IPS DF 4.7 (cell line): ENCODE measurements around the gene CCDC127.

Source experiments
- DNase-seq: peaks from one replicate; pipeline ENCODE4 v3.0.0-alpha.2; 2013; ENCODE audit warnings: low spot score; ENCODE audit errors: extremely low read depth

The CCDC127 gene

GRCh38 chr5:190366-191035 lies 27.5 kb downstream of the CCDC127 start:
- DNase-seq: no peak

GRCh38 chr5:189976-190365 lies 28.0 kb downstream of the CCDC127 start:
- DNase-seq: no peak

- DNase-seq: no peak
Measured at GRCh38 chr5:189486-189885, 28.5 kb downstream of the CCDC127 start.

GRCh38 chr5:188488-189481 lies 29.2 kb downstream of the CCDC127 start:
- peak; percentile 60 for DNase-seq

GRCh38 chr5:187617-188451 lies 30.1 kb downstream of the CCDC127 start:
- no peak for DNase-seq

GRCh38 chr5:187042-187431 lies 30.9 kb downstream of the CCDC127 start:
- no peak for DNase-seq

- DNase-seq: no peak
Measured at GRCh38 chr5:186091-187041, 31.6 kb downstream of the CCDC127 start.

- no peak for DNase-seq
Measured at GRCh38 chr5:185095-186070, 32.6 kb downstream of the CCDC127 start.

GRCh38 chr5:184471-184870 lies 33.5 kb downstream of the CCDC127 start:
- DNase-seq: no peak

- DNase-seq: no peak
Measured at GRCh38 chr5:182126-182525, 35.8 kb downstream of the CCDC127 start.

- DNase-seq: no peak
Measured at GRCh38 chr5:181566-181965, 36.4 kb downstream of the CCDC127 start.

GRCh38 chr5:181160-181559 lies 36.8 kb downstream of the CCDC127 start:
- DNase-seq: no peak

GRCh38 chr5:180286-180918 lies 37.6 kb downstream of the CCDC127 start:
- DNase-seq: no peak

GRCh38 chr5:179401-179800 lies 38.6 kb downstream of the CCDC127 start:
- no peak for DNase-seq

- no peak for DNase-seq
Measured at GRCh38 chr5:178110-178509, 39.8 kb downstream of the CCDC127 start.

GRCh38 chr5:176296-176823 lies 41.6 kb downstream of the CCDC127 start:
- DNase-seq: no peak

- no peak for DNase-seq
Measured at GRCh38 chr5:174876-175465, 43.0 kb downstream of the CCDC127 start.

- DNase-seq: no peak
Measured at GRCh38 chr5:174291-174600, 43.7 kb downstream of the CCDC127 start.
